ENCODE data around the gene RASGEF1C.

- TF ChIP-seq, protein P1, sequence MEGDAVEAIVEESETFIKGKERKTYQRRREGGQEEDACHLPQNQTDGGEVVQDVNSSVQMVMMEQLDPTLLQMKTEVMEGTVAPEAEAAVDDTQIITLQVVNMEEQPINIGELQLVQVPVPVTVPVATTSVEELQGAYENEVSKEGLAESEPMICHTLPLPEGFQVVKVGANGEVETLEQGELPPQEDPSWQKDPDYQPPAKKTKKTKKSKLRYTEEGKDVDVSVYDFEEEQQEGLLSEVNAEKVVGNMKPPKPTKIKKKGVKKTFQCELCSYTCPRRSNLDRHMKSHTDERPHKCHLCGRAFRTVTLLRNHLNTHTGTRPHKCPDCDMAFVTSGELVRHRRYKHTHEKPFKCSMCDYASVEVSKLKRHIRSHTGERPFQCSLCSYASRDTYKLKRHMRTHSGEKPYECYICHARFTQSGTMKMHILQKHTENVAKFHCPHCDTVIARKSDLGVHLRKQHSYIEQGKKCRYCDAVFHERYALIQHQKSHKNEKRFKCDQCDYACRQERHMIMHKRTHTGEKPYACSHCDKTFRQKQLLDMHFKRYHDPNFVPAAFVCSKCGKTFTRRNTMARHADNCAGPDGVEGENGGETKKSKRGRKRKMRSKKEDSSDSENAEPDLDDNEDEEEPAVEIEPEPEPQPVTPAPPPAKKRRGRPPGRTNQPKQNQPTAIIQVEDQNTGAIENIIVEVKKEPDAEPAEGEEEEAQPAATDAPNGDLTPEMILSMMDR (IDR thresholded peaks at IDR 0.05): no peak
- no peak for TF ChIP-seq POLR2A (IDR thresholded peaks at IDR 0.05; ENCODE audit: low read depth)
Observed at GRCh38 chr5:180202939-180203573, 6.0 kb downstream of the RASGEF1C start.
